GOT3 (cell line): ENCODE measurements around the gene JMJD1C.
"Not testable (repeated sequence)": the region's sequence is repeated elsewhere in the genome, so short reads cannot be mapped to it uniquely, and the experiment has no call there.

Experiments
- DNase-seq: peaks from one replicate; lab custom pipeline; 2025; ENCODE audit warnings: mixed read lengths; lab: John Stamatoyannopoulos, UW

Gene JMJD1C

GRCh38 chr10:63393050-63393449 is 72.7 kb downstream of the JMJD1C start:
- DNase-seq = no peak

- DNase-seq = no peak
These were observed 73.6 kb downstream of the JMJD1C start for GRCh38 chr10:63392224-63392623.

GRCh38 chr10:63391812-63392211 is 74.0 kb downstream of the JMJD1C start:
- DNase-seq = no peak

- no peak for DNase-seq
These were observed 75.3 kb downstream of the JMJD1C start for GRCh38 chr10:63390521-63390920.

- DNase-seq = no peak
These were observed 77.3 kb downstream of the JMJD1C start for GRCh38 chr10:63388421-63389031.

GRCh38 chr10:63385254-63385653 is 80.5 kb downstream of the JMJD1C start:
- no peak for DNase-seq

GRCh38 chr10:63384675-63385074 is 81.1 kb downstream of the JMJD1C start:
- DNase-seq = no peak

GRCh38 chr10:63384001-63384400 is 81.8 kb downstream of the JMJD1C start:
- DNase-seq = no peak

GRCh38 chr10:63383141-63383540 is 82.6 kb downstream of the JMJD1C start:
- no peak for DNase-seq

- DNase-seq = no peak
These were observed 83.7 kb downstream of the JMJD1C start for GRCh38 chr10:63382066-63382465.

GRCh38 chr10:63377305-63377661 is 88.5 kb downstream of the JMJD1C start:
- DNase-seq = not testable (repeated sequence)

GRCh38 chr10:63376560-63377304 is 89.0 kb downstream of the JMJD1C start:
- DNase-seq = no peak

- DNase-seq = no peak
These were observed 89.9 kb downstream of the JMJD1C start for GRCh38 chr10:63375859-63376258.

- no peak for DNase-seq
These were observed 90.3 kb downstream of the JMJD1C start for GRCh38 chr10:63375458-63375857.

- no peak for DNase-seq
These were observed 90.8 kb downstream of the JMJD1C start for GRCh38 chr10:63374991-63375390.

GRCh38 chr10:63373176-63373575 is 92.6 kb downstream of the JMJD1C start:
- no peak for DNase-seq

- no peak for DNase-seq
These were observed 96.1 kb downstream of the JMJD1C start for GRCh38 chr10:63369711-63370110.

GRCh38 chr10:63368365-63368764 is 97.4 kb downstream of the JMJD1C start:
- no peak for DNase-seq

GRCh38 chr10:63366933-63367332 is 98.8 kb downstream of the JMJD1C start:
- no peak for DNase-seq

GRCh38 chr10:63365976-63366765 is 99.6 kb downstream of the JMJD1C start:
- DNase-seq = no peak

GRCh38 chr10:63364918-63365317 is 100.9 kb downstream of the JMJD1C start:
- no peak for DNase-seq

- DNase-seq = no peak
These were observed 101.8 kb downstream of the JMJD1C start for GRCh38 chr10:63363951-63364350.

- no peak for DNase-seq
These were observed 110.1 kb downstream of the JMJD1C start for GRCh38 chr10:63355682-63356081.
